Rectal smooth muscle tissue (tissue), 1 donor: Measurements from ENCODE around the gene CDK2.
"Not testable (repeated sequence)": the region's sequence is repeated elsewhere in the genome, so short reads cannot be mapped to it uniquely, and the experiment has no call there.

Source experiments
- H3K27ac ChIP-seq: one replicate; pipeline ENCODE4 v1.7.0; 2013; ENCODE audit warnings: low read depth, low read length, inconsistent platforms
- H3K27me3 ChIP-seq: one replicate; pipeline ENCODE4 v1.7.0; 2013; ENCODE audit warnings: low read length; ENCODE audit not compliant: control insufficient read depth, insufficient read depth
- H3K36me3 ChIP-seq: one replicate; pipeline ENCODE4 v1.7.0; 2013; ENCODE audit warnings: low read length; ENCODE audit not compliant: control insufficient read depth, insufficient read depth
- H3K4me1 ChIP-seq: one replicate; pipeline ENCODE4 v1.7.0; 2013; ENCODE audit warnings: low read length; ENCODE audit not compliant: control insufficient read depth, insufficient read depth
- H3K4me3 ChIP-seq: one replicate; pipeline ENCODE4 v1.7.0; 2013; ENCODE audit warnings: low read length
- H3K9ac ChIP-seq: one replicate; pipeline ENCODE4 v1.7.0; 2013; ENCODE audit warnings: low read length

CDK2 gene

GRCh38 chr12:55972911-55973598, 6.4 kb downstream of the CDK2 start:
- Histone ChIP-seq H3K27ac (peak overlapping the region; percentile 91), H3K4me1 (peaks cover 15% of the 10 kb centered on the region), H3K9ac (peak overlapping the region; percentile 84), H3K4me3 (peak overlapping the region; percentile 90), H3K27me3 (no peaks in the 10 kb centered on the region), H3K36me3 (no peaks in the 10 kb centered on the region)

DNA sequence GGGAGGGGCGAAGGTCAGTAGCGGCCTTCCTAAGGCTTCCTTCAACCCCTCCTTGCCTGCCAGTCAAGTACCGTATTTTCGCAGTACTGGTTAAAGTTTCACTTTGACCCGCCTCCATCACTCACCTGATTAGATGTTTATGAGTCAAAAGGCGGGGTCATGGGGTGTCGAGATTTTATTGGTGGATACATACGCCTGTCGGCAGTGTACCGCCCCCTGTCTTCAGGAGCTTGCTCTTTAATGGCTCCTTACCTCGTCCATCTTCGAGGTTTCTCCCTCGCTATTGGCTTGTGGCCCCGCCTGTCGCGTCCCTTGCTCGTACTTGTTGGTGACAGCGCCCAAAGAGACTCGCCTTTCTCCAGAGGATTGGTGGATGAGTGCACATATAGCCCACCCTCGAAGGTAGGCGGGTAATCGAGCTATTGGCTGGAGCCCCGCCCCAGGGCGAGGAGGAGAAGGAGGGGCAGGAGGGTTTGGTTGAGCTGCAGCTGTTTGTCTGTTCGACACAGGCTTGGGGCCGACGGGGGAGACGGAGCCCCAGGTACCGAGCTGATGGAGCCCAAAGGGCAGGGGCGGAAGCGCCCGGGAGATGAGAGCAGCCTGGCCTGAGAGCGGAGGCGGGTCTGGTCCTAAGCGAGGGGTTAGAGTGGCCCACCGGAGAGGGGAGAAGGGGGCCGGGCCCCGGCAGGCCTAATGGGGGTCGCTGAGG, 7.1 kb downstream of the CDK2 start, which contains the start of gene RAB5B:
RAB5B (plus strand) TSS at position 480 of the 709 bp plus-strand sequence. CDS start 12,883 bp downstream, outside the sequence.
- Histone ChIP-seq H3K4me1 (peaks cover 15% of the 10 kb centered on the region), H3K27ac (peak within 1 kb of the TSS; percentile 98), H3K36me3 (no peaks in the 10 kb centered on the region), H3K9ac (peak within 1 kb of the TSS; percentile 99), H3K27me3 (no peaks in the 10 kb centered on the region), H3K4me3 (peak within 1 kb of the TSS; percentile 95)

DNA sequence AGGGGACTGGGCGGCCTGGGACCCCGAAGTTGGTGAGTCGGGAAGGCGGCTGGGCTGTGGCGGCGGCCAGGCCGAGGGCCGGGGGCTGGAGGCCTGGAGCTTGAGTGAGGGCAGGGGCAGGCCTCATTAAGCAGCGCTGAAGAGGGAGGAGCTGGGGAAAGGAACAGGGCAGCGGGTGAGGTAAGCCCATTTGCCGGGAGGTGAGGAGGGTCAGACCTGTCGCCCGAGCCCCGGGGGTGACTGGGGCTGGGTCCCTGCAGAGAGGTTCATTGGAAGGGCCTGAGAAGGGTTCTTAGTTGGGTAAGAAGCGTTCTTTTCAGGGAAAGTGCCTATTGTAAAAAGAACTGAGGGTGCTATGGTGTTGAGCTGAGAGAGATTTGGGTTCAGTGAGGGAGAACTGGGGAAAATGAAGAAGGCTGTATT, 7.7 kb downstream of the CDK2 start:
- Histone ChIP-seq H3K27ac (peak overlapping the region; percentile 98), H3K4me1 (peaks cover 15% of the 10 kb centered on the region), H3K36me3 (no peaks in the 10 kb centered on the region), H3K9ac (peak overlapping the region; percentile 99), H3K4me3 (peak overlapping the region; percentile 95), H3K27me3 (no peaks in the 10 kb centered on the region)

- no peak overlapping the region for H3K9ac ChIP-seq
- H3K4me3 ChIP-seq: no peak overlapping the region
- no peak overlapping the region for H3K27ac ChIP-seq
- H3K36me3 ChIP-seq: peaks cover 5% of the 10 kb centered on the region
- H3K4me1 ChIP-seq: peaks cover 10% of the 10 kb centered on the region
- H3K27me3 ChIP-seq: no peaks in the 10 kb centered on the region
Observed at GRCh38 chr12:55978393-55978792, 11.8 kb downstream of the CDK2 start.

- no peak overlapping the region for H3K9ac ChIP-seq
- H3K27ac ChIP-seq: no peak overlapping the region
- peaks cover 10% of the 10 kb centered on the region for H3K4me1 ChIP-seq
- H3K4me3 ChIP-seq: no peak overlapping the region
- H3K27me3 ChIP-seq: no peaks in the 10 kb centered on the region
- peaks cover 5% of the 10 kb centered on the region for H3K36me3 ChIP-seq
Observed at GRCh38 chr12:55979069-55979468, 12.4 kb downstream of the CDK2 start.

GRCh38 chr12:55981882-55982281, 15.3 kb downstream of the CDK2 start:
- H3K4me3 ChIP-seq, H3K9ac ChIP-seq, H3K27me3 ChIP-seq, H3K27ac ChIP-seq, H3K4me1 ChIP-seq: not testable (repeated sequence)
- peaks cover 15% of the 10 kb centered on the region for H3K36me3 ChIP-seq

- Histone ChIP-seq H3K9ac (no peak overlapping the region), H3K4me3 (no peak overlapping the region), H3K4me1 (no peaks in the 10 kb centered on the region), H3K36me3 (peaks cover 15% of the 10 kb centered on the region), H3K27ac (no peak overlapping the region), H3K27me3 (no peaks in the 10 kb centered on the region)
Observed at GRCh38 chr12:55982319-55982936, 15.8 kb downstream of the CDK2 start.

GRCh38 chr12:55983232-55983842, 16.7 kb downstream of the CDK2 start:
- Histone ChIP-seq H3K27ac (no peak overlapping the region), H3K36me3 (peaks cover 15% of the 10 kb centered on the region)

GRCh38 chr12:55984861-55985260, 18.2 kb downstream of the CDK2 start:
- no peaks in the 10 kb centered on the region for H3K4me1 ChIP-seq
- H3K9ac ChIP-seq: no peak overlapping the region
- H3K36me3 ChIP-seq: peaks cover 18% of the 10 kb centered on the region
- no peak overlapping the region for H3K4me3 ChIP-seq
- H3K27me3 ChIP-seq: no peaks in the 10 kb centered on the region
- no peak overlapping the region for H3K27ac ChIP-seq

More at GRCh38 chr12:55983232-55983842, 16.7 kb downstream of the CDK2 start:
- Histone ChIP-seq H3K4me3 (no peak overlapping the region), H3K27me3 (no peaks in the 10 kb centered on the region), H3K4me1 (no peaks in the 10 kb centered on the region), H3K9ac (no peak overlapping the region)

DNA sequence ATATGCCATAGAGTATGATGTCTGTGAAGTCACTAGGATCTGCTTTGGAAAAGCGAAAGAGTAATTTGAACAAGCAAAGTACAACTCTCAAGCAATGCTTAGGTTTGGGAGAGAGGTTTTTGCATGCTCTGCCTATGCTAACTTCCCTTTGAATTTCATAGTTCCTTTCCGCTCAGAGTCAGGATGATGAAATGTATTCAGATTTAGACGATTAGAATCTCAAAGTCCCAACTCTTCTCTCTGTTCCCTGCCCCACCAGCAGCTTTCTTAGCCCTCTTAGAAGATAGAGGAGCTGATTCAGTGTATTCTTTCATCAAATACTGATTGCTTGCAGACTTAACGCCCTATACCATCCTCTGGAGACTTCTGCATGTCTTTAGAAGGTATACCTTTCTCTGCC, 18.7 kb downstream of the CDK2 start:
- no peak overlapping the region for H3K27ac ChIP-seq
- H3K4me1 ChIP-seq: no peaks in the 10 kb centered on the region
- H3K36me3 ChIP-seq: peaks cover 20% of the 10 kb centered on the region
- no peak overlapping the region for H3K4me3 ChIP-seq
- H3K27me3 ChIP-seq: no peaks in the 10 kb centered on the region
- H3K9ac ChIP-seq: no peak overlapping the region

- not testable (repeated sequence) for H3K4me1 ChIP-seq, H3K9ac ChIP-seq, H3K27me3 ChIP-seq, H3K4me3 ChIP-seq, H3K27ac ChIP-seq
- H3K36me3 ChIP-seq: peaks cover 26% of the 10 kb centered on the region
Observed at GRCh38 chr12:55985976-55986375, 19.3 kb downstream of the CDK2 start.

- Histone ChIP-seq H3K27me3 (no peaks in the 10 kb centered on the region), H3K9ac (no peak overlapping the region), H3K4me3 (no peak overlapping the region), H3K4me1 (no peaks in the 10 kb centered on the region), H3K27ac (no peak overlapping the region), H3K36me3 (peaks cover 40% of the 10 kb centered on the region)
Observed at GRCh38 chr12:55991110-55991509, 24.5 kb downstream of the CDK2 start.
